Retina (tissue), 1 donor: Measurements from ENCODE around the gene WDR33.
"Not testable (repeated sequence)": the region's sequence is repeated elsewhere in the genome, so short reads cannot be mapped to it uniquely, and the experiment has no call there.

Experiments used
- DNase-seq: peaks from one replicate; pipeline ENCODE4 v3.0.0-alpha.2; 2016

The WDR33 gene

DNA sequence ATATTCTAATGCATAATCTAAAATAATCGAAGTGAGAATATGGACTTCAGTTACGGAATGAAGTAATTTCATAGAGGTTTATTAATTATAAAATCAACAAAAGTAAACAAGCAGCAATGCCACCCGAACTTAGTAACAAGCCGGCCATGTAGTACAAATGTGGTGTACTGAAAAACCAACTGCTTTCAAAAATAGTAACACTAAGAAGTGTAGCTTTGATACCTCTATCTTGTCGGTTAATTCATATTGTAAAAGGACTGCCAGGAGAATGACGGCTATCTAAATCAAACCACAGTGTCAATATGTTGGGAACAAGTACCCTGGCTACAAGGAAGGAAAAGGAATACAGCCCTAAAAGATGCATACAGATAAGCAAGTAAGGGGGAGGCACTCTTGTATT is 48.5 kb downstream of the WDR33 start:
- no peak for DNase-seq

DNA sequence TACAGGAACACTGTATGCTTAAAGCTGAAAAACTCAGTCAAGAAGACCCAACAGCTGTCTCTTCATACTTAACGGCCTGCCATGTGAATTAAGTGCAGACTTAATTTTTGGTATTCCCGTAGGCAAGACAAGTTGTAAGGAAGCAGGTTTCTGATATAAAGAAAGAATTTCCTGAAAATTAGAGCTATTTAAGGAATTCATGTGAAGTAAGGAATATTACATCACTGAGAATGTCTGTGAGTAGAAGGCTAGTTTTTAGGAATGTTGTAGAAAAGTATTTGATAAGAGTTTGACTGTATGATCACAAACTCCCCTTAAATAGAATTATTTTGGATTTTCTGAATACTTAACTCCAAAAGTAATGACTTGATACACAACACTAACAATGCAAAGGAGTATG is 51.0 kb downstream of the WDR33 start:
- no peak for DNase-seq

DNA sequence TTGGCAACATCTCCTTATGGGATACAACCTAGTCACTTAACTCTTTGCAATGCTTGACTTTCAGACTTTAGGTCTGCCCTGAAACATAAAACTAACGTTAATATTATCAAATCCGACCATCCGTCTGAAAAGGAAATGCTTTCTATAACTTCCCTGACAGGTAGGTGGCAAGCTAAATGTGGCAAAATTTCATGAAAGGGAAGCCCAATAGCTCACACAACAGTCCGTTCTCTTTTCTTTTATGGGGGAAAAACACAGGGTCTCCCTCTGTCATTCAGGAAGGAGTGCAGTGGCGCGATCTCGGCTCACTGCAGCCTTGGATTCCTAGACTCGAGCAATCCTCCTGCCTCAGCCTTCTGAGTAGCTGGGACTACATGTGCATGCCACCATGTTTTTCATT is 56.8 kb downstream of the WDR33 start:
- DNase-seq: no peak

- no peak for DNase-seq
Measured at GRCh38 chr2:127753374-127753773, 57.6 kb downstream of the WDR33 start.

GRCh38 chr2:127749537-127749936 is 61.4 kb downstream of the WDR33 start:
- DNase-seq: not testable (repeated sequence)

GRCh38 chr2:127747621-127748020 is 63.4 kb downstream of the WDR33 start:
- DNase-seq: no peak

DNA sequence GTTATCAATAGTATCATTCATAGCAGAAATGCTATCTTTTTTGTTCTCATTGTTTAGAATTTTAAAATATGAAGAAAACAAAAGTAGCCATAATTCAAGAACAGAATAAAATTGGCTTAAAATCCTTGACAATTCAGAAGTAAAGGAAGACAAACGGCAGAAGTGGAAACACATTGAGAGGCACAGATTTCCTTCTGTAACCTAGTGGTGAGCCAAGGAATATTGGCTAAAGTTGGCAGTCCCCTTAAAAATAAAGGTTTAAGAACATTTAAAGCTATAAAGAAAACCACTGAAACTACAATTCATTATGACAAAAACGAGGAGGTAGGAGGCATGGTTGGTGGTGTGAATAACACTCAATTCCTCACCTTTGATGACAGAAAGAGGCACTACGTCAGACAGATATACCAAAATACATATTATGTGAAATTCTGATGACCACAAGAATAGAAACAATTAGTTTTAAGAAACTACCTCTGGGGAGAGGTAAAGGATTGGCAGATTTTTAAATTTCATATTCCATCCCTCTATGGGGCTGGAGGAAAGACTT is 67.4 kb downstream of the WDR33 start:
- DNase-seq: no peak

DNA sequence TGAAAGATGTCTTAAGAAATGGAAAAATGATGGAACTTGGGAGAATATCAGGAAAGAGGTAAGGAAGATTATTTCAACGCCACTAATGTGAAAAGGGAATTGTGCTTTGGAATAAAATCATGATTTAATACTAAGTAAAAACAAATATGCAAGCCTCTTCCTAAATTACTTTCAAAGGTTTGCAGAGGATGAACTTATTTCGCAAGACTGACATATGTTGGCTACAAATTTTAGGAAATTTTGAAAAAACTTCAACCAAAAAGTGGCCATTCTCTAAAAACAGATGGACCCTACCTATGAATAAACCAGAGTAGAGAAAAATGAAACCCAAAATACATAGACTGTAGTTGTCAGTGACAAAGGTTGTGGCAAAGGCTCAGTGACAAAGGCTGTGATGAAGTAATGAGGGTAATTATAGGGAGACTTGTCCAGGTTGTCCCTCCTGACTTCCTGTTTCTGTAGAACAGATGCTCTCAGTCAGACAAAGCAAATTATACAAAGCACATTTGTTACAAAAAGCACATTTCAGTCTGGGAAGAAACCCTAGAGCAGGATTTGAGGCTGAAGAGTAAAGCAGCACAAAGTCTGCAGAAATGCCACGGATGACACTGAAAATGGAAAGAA is 70.2 kb downstream of the WDR33 start:
- DNase-seq: no peak

GRCh38 chr2:127739800-127740199 is 71.2 kb downstream of the WDR33 start:
- DNase-seq: no peak

- no peak for DNase-seq
Measured at GRCh38 chr2:127737892-127738291, 73.1 kb downstream of the WDR33 start.

- DNase-seq: no peak
Measured at GRCh38 chr2:127735537-127736399, 75.2 kb downstream of the WDR33 start.

DNA sequence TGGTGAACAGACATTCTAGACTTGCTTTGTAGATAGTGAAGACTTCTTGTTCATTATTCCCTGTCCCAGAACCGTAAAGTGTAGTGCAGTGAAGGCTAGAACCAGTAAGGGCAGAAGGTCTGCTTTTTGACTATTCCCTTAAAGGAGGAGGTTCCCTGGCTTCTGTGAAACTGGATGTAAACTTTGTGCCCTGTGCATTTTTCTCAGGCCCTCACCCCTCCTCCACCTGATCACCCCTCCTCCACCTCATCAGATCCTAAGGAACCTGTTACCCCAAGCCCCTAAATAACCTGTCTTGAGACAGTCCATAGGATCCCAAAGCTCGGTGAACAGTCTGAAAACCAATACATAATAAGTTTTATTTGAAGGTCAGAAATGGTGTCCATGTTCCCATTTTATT is 75.9 kb downstream of the WDR33 start:
- no peak for DNase-seq

GRCh38 chr2:127733816-127734537 is 77.0 kb downstream of the WDR33 start:
- DNase-seq: no peak

DNA sequence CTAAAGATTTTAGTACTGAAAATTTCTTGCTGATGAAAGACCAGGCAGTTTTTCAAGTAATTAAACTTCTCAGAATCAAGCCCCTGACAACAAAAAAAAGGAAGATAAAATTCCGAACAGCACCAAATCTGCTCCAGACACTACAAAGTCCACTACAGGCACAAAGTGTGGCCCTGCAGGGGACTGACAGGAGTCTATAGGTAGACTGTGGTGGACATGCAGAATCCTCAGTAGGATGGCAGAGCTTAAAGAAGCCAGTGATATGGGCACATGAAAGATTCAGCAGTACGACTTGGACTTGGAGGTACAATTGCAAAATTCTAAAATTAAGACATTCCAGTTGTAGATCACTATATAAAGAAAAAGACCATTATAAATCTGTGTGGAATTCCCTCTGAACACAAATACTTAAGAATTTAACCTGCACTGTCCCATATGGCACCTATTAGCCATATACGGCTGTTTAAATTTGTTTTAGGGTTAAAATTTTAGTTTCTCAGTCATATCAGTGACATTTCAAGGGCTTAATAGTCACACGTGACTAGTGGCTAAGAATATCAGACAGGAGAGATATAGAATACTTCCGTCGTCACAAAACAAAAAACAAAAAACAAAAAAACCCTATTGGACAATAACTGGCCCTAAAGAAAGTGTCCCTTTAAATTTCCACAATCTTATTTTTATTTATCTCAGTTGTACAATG is 77.7 kb downstream of the WDR33 start:
- no peak for DNase-seq

DNA sequence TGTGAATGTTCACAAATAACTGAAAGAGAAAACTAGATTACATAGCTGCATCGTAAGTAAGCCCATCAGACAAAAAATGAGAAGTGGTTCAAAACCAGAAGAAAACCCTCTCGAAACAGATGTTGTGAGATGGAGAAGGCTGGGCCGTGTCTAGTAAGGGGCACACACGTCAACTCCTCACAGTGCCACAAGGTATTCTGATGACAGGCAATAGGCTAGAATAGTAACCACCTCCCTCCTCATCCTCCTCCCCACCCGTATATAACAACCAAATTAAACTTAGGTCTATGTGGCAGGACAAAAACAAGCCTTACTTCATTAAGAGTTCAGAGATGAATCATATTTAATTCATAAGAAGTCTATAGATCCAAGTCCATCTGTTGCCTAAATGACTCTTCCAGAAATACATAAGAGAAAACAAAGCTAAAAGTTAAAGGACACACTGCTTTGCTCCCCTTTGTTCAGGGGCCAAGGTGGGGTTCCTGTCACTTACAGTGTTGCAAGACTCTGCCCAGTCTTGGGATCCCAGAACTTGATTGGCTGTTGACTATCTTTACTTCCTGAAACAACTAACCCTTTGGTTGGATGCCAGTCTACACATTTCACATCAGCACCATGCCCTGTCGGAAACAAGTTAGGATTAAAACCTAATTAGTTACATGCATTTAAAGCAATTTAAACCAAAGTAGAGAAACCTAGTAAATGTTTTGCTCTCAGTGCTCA is 84.7 kb downstream of the WDR33 start:
- DNase-seq: no peak

- no peak for DNase-seq
Measured at GRCh38 chr2:127722807-127723206, 88.2 kb downstream of the WDR33 start.

- DNase-seq: no peak
Measured at GRCh38 chr2:127721978-127722355, 89.0 kb downstream of the WDR33 start.

DNA sequence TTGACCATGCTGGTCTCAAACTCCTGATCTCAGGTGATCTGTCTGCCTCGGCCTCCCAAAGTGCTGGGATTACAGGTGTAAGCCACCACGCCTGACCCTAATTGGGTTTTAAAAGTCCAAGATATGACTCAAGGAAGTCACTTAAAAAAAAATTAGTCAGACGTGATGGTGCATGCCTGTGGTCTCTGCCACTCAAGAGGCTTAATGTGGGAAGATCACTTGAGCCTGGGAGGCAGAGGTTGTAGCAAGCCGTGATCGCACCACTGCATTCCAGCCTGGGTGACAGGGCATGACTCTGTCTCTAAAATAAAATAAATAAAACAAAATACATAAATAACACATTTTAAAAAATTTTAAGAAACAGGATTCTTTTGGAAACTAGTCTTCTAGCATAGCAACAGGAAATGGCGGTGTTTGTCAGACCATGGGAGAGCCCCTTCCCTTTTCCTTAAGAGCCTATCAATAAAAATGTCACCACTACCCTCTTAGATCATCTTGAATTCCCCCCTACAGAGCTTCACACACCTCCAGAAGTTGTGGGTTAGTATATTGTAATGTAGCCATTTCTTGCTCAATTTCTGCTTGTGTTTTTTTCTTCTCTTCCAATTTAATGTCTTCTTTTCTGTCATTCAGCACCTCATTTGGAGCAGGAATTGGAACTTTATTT is 89.5 kb downstream of the WDR33 start:
- DNase-seq: no peak

DNA sequence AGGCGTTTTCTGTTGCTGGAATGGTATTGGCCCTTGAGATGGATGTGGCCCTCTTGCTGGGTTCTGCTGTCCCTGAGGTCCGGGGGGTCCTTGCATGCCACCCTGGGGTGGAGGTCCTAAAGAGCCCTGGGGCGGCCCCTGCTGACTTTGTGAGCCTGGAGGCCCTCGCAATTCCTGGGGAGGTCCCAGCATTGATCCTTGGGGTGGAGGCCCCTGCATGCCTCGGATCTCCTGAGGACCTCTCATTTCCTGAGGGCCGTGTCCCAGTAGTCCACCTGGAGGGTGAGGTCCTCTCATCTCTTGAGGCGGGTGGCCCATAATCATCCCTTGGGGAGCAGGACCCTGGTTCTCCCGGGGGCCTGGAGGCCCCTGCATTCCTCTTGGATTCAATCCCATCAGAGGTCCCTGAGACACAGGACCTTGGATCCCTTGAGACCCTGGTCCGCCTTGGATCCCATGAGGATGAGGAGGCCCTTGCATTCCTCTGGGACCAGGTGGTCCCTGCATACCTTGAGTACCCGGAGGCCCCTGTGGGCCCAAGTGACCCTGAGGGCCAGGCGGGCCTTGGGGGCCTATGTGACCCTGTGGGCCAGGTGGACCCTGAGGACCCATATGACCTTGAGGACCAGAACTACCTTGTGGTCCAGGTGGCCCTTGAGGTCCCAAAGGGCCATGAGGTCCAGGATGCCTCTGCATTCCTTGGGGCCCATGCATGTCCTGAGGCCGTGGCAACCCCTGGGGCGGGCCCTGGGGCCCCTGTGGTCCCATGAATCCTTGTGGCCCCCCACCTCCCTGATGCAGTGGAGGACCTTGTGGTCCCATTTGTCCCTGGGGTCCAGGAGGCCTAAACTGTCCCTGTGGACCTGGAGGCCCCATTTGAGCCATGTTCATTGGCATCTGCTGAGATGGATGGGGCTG is 91.4 kb downstream of the WDR33 start:
- DNase-seq: no peak

DNA sequence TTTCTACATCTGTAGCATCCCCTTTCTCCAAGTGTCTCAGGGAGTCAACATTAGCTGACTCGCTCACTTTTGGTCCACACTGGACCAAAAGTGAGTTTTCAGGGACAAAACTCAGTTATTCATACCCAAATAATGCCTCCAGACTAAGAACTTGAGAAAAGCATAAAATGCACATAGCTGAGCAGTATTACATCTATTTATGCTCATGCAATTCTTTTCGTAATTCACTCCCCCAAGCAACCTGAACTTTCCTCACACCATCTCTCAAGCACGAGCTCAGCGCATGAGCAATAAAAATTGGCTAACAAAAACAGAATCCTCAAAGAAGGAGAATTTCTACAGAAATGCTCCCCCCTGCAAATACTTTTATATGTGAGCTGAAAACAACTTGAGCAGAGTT is 92.7 kb downstream of the WDR33 start:
- no peak for DNase-seq
